Measurements from ENCODE around the gene NT5C2. TPM values are rescaled to one million over a fixed set of nuclear protein-coding genes. Genes with fewer than 3 reads are reported as not detected.
A peak's percentile ranks its signal among the peaks of the same experiment; 100 is the strongest.
"Not testable (repeated sequence)": the region's sequence is repeated elsewhere in the genome, so short reads cannot be mapped to it uniquely, and the experiment has no call there.

Gene NT5C2
- total RNA-seq, 2 experiments from 2014 or later: 39.3 to 44.3 TPM

DNA sequence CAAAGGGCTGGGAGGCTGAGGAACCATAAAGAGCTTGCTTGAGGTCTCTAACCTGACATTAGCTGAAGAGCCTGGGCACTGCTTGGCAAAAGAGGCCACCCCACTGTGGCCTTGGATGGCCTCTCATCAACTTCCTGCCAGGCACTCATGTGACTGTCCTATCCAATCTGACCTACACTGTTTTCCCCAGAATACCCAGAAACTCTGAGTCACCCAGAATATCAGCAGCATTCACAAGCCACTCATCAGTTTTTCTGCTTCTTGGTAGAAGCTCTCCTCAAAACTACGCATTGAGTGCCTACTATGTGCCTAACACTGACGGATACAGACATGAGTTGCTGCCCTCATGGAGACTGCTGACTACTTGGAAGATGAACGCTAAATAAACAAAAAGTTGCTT lies 4.1 kb upstream of the NT5C2 start:
- DNase-seq: peak; percentile 52
- no peaks in the 10 kb centered on the region for H3K27me3 Mint-ChIP-seq (ENCODE audit: low read depth)
- peaks cover 3% of the 10 kb centered on the region for H3K36me3 Mint-ChIP-seq (ENCODE audit: low read depth)
- no peaks in the 10 kb centered on the region for H3K9me3 Mint-ChIP-seq
- CTCF ChIA-PET: interaction anchor here (1.2 kb wide), 2 partner anchors 12 to 47 kb away, joined by 3 to 7 read pairs; no protein-coding TSS in a partner anchor
- H3K27ac Mint-ChIP-seq: peak overlapping the region; percentile 51
- H3K4me3 Mint-ChIP-seq: no peak overlapping the region
- H3K4me1 Mint-ChIP-seq (ENCODE audit: low read depth): peaks cover 16% of the 10 kb centered on the region
- intact Hi-C loops (cut with micrococcal nuclease): loop anchor here (1.0 to 10.0 kb wide), 2 partner anchors 62 to 552 kb away; partner anchors contain the start of gene TRIM8

GRCh38 chr10:103196516-103196915 lies 3.4 kb upstream of the NT5C2 start:
- H3K27me3 Mint-ChIP-seq (ENCODE audit: low read depth): no peaks in the 10 kb centered on the region
- CTCF ChIA-PET: interaction anchor here (1.2 kb wide), 2 partner anchors 11 to 48 kb away, joined by 3 to 7 read pairs; no protein-coding TSS in a partner anchor
- H3K4me1 Mint-ChIP-seq (ENCODE audit: low read depth): peaks cover 22% of the 10 kb centered on the region
- no peak overlapping the region for H3K27ac Mint-ChIP-seq
- no peaks in the 10 kb centered on the region for H3K9me3 Mint-ChIP-seq
- no peak overlapping the region for H3K4me3 Mint-ChIP-seq
- DNase-seq: no peak
- intact Hi-C loops (cut with micrococcal nuclease): loop anchor here (10.0 kb wide), 1 partner anchor 552 kb away; the partner anchor contains the start of gene TRIM8
- peaks cover 7% of the 10 kb centered on the region for H3K36me3 Mint-ChIP-seq (ENCODE audit: low read depth)

- CTCF ChIA-PET: interaction anchor here (1.9 to 3.3 kb wide), 2 partner anchors 51 to 276 kb away, joined by 5 to 12 read pairs; partner anchors contain the start of gene CNNM2
- intact Hi-C loops (cut with micrococcal nuclease): loop anchor here (2.0 to 10.0 kb wide), 7 partner anchors 59 to 928 kb away; partner anchors contain the start of genes BORCS7, PCGF6, SFR1 and TAF5
Observed at GRCh38 chr10:103193820-103194529, 903 bp upstream of the NT5C2 start.

GRCh38 chr10:103192451-103193106 lies 493 bp downstream of the NT5C2 start:
- peak; percentile 78 for DNase-seq
- intact Hi-C loops (cut with micrococcal nuclease): loop anchor here (1.0 to 10.0 kb wide), 10 partner anchors 49 to 930 kb away; partner anchors contain the start of genes ATP5MK, BORCS7, CNNM2 and PCGF6
- peak overlapping the region; percentile 96 for H3K27ac Mint-ChIP-seq
- peaks cover 9% of the 10 kb centered on the region for H3K36me3 Mint-ChIP-seq (ENCODE audit: low read depth)
- CTCF ChIA-PET: interaction anchor here (1.2 to 3.3 kb wide), 3 partner anchors 33 to 274 kb away, joined by 5 to 12 read pairs (median 5); partner anchors contain the start of gene CNNM2
- H3K4me1 Mint-ChIP-seq (ENCODE audit: low read depth): peaks cover 39% of the 10 kb centered on the region
- H3K4me3 Mint-ChIP-seq: peak overlapping the region; percentile 87
- no peaks in the 10 kb centered on the region for H3K27me3 Mint-ChIP-seq (ENCODE audit: low read depth)
- no peaks in the 10 kb centered on the region for H3K9me3 Mint-ChIP-seq

More at GRCh38 chr10:103193820-103194529, 903 bp upstream of the NT5C2 start:
- Mint-ChIP-seq H3K27ac (peak overlapping the region; percentile 79), H3K27me3 (ENCODE audit: low read depth) (no peaks in the 10 kb centered on the region), H3K4me3 (peak overlapping the region; percentile 87), H3K4me1 (ENCODE audit: low read depth) (peaks cover 39% of the 10 kb centered on the region), H3K9me3 (no peaks in the 10 kb centered on the region), H3K36me3 (ENCODE audit: low read depth) (peaks cover 9% of the 10 kb centered on the region)
- no peak for DNase-seq

DNA sequence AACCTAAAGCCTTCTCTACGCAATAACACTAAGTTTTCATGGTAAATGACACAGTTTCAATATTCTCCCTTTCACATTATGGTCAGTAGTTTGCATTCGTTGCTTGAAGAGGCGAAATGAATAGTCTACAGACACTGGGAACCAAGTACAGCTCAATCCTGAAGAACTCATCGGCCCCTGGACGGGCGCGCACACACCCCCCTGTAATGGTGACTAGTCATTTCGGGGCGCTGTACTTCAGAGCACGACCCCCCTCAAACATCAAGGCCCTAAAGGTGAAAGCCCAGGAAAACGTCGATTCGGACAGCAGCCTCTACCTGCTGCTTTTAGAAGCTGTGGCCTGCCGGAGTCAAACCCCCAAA lies 1.0 kb downstream of the NT5C2 start:
- DNase-seq: peak; percentile 29
- H3K27me3 Mint-ChIP-seq (ENCODE audit: low read depth): no peaks in the 10 kb centered on the region
- H3K9me3 Mint-ChIP-seq: no peaks in the 10 kb centered on the region
- CTCF ChIA-PET: interaction anchor here (1.2 to 3.3 kb wide), 3 partner anchors 32 to 274 kb away, joined by 5 to 12 read pairs (median 5); partner anchors contain the start of gene CNNM2
- H3K4me3 Mint-ChIP-seq: peak overlapping the region; percentile 87
- H3K36me3 Mint-ChIP-seq (ENCODE audit: low read depth): peaks cover 9% of the 10 kb centered on the region
- intact Hi-C loops (cut with micrococcal nuclease): loop anchor here (1.0 to 10.0 kb wide), 10 partner anchors 49 to 930 kb away; partner anchors contain the start of genes ATP5MK, BORCS7, CNNM2 and PCGF6
- peak overlapping the region; percentile 96 for H3K27ac Mint-ChIP-seq
- peaks cover 34% of the 10 kb centered on the region for H3K4me1 Mint-ChIP-seq (ENCODE audit: low read depth)

GRCh38 chr10:103191198-103191597 lies 1.9 kb downstream of the NT5C2 start:
- H3K27me3 Mint-ChIP-seq (ENCODE audit: low read depth); H3K4me3 Mint-ChIP-seq; H3K36me3 Mint-ChIP-seq (ENCODE audit: low read depth); DNase-seq; H3K27ac Mint-ChIP-seq; H3K9me3 Mint-ChIP-seq: not testable (repeated sequence)
- H3K4me1 Mint-ChIP-seq (ENCODE audit: low read depth): peaks cover 41% of the 10 kb centered on the region
- CTCF ChIA-PET: interaction anchor here (1.2 to 3.3 kb wide), 2 partner anchors 31 to 53 kb away, joined by 5 to 12 read pairs; no protein-coding TSS in a partner anchor
- intact Hi-C loops (cut with micrococcal nuclease): loop anchor here (5.0 to 10.0 kb wide), 4 partner anchors 161 to 931 kb away; partner anchors contain the start of genes PCGF6, SFR1, TAF5 and TRIM8

DNA sequence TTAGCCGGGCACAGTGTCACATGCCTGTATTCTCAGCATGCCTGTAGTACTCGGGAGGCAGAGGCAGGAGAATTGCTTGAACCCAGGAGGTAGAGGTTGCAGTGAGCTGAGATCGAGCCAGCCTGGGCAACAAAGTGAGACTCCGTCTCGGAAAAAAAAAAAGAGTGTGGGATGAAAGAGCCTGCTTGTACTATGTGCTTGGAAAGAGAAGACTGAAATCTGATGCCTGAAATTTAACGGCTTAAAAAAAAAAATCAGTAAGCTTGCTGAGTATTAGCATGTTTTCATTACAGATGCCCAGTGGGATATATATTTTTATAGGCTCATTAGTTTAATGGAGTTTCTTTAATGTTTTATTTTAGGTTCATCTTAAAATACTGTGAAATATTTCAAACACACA lies 4.2 kb downstream of the NT5C2 start:
- CTCF ChIA-PET: no interaction called here
- Mint-ChIP-seq H3K4me3 (no peak overlapping the region), H3K27me3 (ENCODE audit: low read depth) (no peaks in the 10 kb centered on the region), H3K9me3 (no peaks in the 10 kb centered on the region), H3K4me1 (ENCODE audit: low read depth) (peaks cover 61% of the 10 kb centered on the region), H3K27ac (no peak overlapping the region), H3K36me3 (ENCODE audit: low read depth) (peaks cover 9% of the 10 kb centered on the region)
- intact Hi-C loops (cut with micrococcal nuclease): no loop called here
- DNase-seq: no peak

DNA sequence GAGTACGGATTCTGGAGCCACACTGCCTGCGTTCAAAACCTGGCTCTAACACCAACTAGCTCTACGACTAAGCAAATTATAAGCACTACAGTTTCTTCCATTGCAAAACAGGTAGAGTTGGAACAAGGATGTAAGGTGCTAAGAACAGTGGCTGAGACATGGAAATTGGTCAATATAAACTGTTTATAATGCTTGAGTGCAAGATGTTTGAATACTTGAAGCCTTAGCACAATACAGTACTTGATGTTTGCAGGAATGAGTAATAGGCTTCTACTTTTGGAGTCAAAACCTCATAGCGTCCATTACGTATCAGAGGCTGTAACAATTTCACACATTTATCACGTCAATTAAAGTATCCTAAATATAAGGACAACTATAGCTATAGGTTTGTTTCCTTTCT lies 6.9 kb downstream of the NT5C2 start:
- no peak for DNase-seq
- peaks cover 58% of the 10 kb centered on the region for H3K4me1 Mint-ChIP-seq (ENCODE audit: low read depth)
- intact Hi-C loops (cut with micrococcal nuclease): no loop called here
- no peak overlapping the region for H3K4me3 Mint-ChIP-seq
- no peak overlapping the region for H3K27ac Mint-ChIP-seq
- peaks cover 3% of the 10 kb centered on the region for H3K36me3 Mint-ChIP-seq (ENCODE audit: low read depth)
- H3K27me3 Mint-ChIP-seq (ENCODE audit: low read depth): no peaks in the 10 kb centered on the region
- CTCF ChIA-PET: interaction anchor here (1.1 to 1.3 kb wide), 3 partner anchors 10 to 268 kb away, joined by 3 to 5 read pairs (median 3); partner anchors contain the start of gene CNNM2
- no peaks in the 10 kb centered on the region for H3K9me3 Mint-ChIP-seq

- CTCF ChIA-PET: no interaction called here
- DNase-seq: no peak
- H3K27me3 Mint-ChIP-seq (ENCODE audit: low read depth): no peaks in the 10 kb centered on the region
- H3K9me3 Mint-ChIP-seq: no peaks in the 10 kb centered on the region
- intact Hi-C loops (cut with micrococcal nuclease): no loop called here
- peaks cover 47% of the 10 kb centered on the region for H3K4me1 Mint-ChIP-seq (ENCODE audit: low read depth)
- no peak overlapping the region for H3K27ac Mint-ChIP-seq
- H3K36me3 Mint-ChIP-seq (ENCODE audit: low read depth): no peaks in the 10 kb centered on the region
- H3K4me3 Mint-ChIP-seq: no peak overlapping the region
Observed at GRCh38 chr10:103184615-103185014, 8.5 kb downstream of the NT5C2 start.

- CTCF ChIA-PET; H3K4me3 Mint-ChIP-seq; DNase-seq; intact Hi-C loops (cut with micrococcal nuclease); H3K27ac Mint-ChIP-seq; H3K36me3 Mint-ChIP-seq (ENCODE audit: low read depth); H3K9me3 Mint-ChIP-seq; H3K27me3 Mint-ChIP-seq (ENCODE audit: low read depth): not testable (repeated sequence)
- peaks cover 45% of the 10 kb centered on the region for H3K4me1 Mint-ChIP-seq (ENCODE audit: low read depth)
Observed at GRCh38 chr10:103183991-103184451, 9.1 kb downstream of the NT5C2 start.

- Mint-ChIP-seq H3K4me1 (ENCODE audit: low read depth) (peaks cover 35% of the 10 kb centered on the region), H3K36me3 (ENCODE audit: low read depth) (no peaks in the 10 kb centered on the region), H3K27ac (no peak overlapping the region), H3K9me3 (no peaks in the 10 kb centered on the region), H3K27me3 (ENCODE audit: low read depth) (no peaks in the 10 kb centered on the region), H3K4me3 (no peak overlapping the region)
- CTCF ChIA-PET: interaction anchor here (2.1 kb wide), 1 partner anchor 63 kb away, joined by 4 read pairs; no protein-coding TSS in a partner anchor
- intact Hi-C loops (cut with micrococcal nuclease): no loop called here
- DNase-seq: no peak
Observed at GRCh38 chr10:103181244-103181643, 11.8 kb downstream of the NT5C2 start.

GRCh38 chr10:103180491-103180890 lies 12.6 kb downstream of the NT5C2 start:
- Mint-ChIP-seq H3K4me1 (ENCODE audit: low read depth) (peaks cover 28% of the 10 kb centered on the region), H3K9me3 (no peaks in the 10 kb centered on the region), H3K36me3 (ENCODE audit: low read depth) (no peaks in the 10 kb centered on the region), H3K4me3 (no peak overlapping the region), H3K27me3 (ENCODE audit: low read depth) (no peaks in the 10 kb centered on the region), H3K27ac (no peak overlapping the region)
- DNase-seq: no peak
- CTCF ChIA-PET: interaction anchor here (2.1 kb wide), 1 partner anchor 64 kb away, joined by 4 read pairs; no protein-coding TSS in a partner anchor
- intact Hi-C loops (cut with micrococcal nuclease): no loop called here
